Epidermal melanocyte (primary cell): ENCODE results near the gene RETSAT.
A peak's percentile ranks its signal among the peaks of the same experiment; 100 is the strongest.
"Not testable (repeated sequence)": the region's sequence is repeated elsewhere in the genome, so short reads cannot be mapped to it uniquely, and the experiment has no call there.

Experiments
- DNase-seq: peaks from one replicate; pipeline ENCODE4 v3.0.0; 2011; ENCODE audit warnings: low spot score; ENCODE audit not compliant: insufficient read length

Gene RETSAT

GRCh38 chr2:85380048-85380447 is 25.7 kb upstream of the RETSAT start:
- DNase-seq = no peak

GRCh38 chr2:85378257-85378656 is 23.9 kb upstream of the RETSAT start:
- DNase-seq = no peak

- DNase-seq = no peak
These were observed 22.8 kb upstream of the RETSAT start for GRCh38 chr2:85377083-85377482.

- DNase-seq = no peak
These were observed 22.1 kb upstream of the RETSAT start for GRCh38 chr2:85376291-85377065.

GRCh38 chr2:85371045-85371444 is 16.7 kb upstream of the RETSAT start:
- DNase-seq = no peak

- no peak for DNase-seq
These were observed 15.2 kb upstream of the RETSAT start for GRCh38 chr2:85369500-85369899.

- DNase-seq = no peak
These were observed 14.6 kb upstream of the RETSAT start for GRCh38 chr2:85368921-85369320.

GRCh38 chr2:85367180-85367579 is 12.9 kb upstream of the RETSAT start:
- no peak for DNase-seq

GRCh38 chr2:85362653-85363387 is 8.5 kb upstream of the RETSAT start:
- DNase-seq = peak; percentile 69

GRCh38 chr2:85357736-85358135 is 3.4 kb upstream of the RETSAT start:
- no peak for DNase-seq

- no peak for DNase-seq
These were observed 1.9 kb upstream of the RETSAT start for GRCh38 chr2:85356186-85356585.

- no peak for DNase-seq
These were observed 1.2 kb upstream of the RETSAT start for GRCh38 chr2:85355521-85355920.

GRCh38 chr2:85355073-85355410 is 714 bp upstream of the RETSAT start:
- DNase-seq = no peak

GRCh38 chr2:85353876-85354285 is 447 bp downstream of the RETSAT start:
- DNase-seq = no peak

GRCh38 chr2:85347599-85347998 is 6.7 kb downstream of the RETSAT start:
- no peak for DNase-seq

- DNase-seq = no peak
These were observed 9.9 kb downstream of the RETSAT start for GRCh38 chr2:85344356-85344954.

GRCh38 chr2:85343207-85343895 is 11.0 kb downstream of the RETSAT start:
- DNase-seq = not testable (repeated sequence)

GRCh38 chr2:85342156-85342555 is 12.2 kb downstream of the RETSAT start:
- DNase-seq = no peak

- DNase-seq = no peak
These were observed 12.9 kb downstream of the RETSAT start for GRCh38 chr2:85341269-85342029.

GRCh38 chr2:85340034-85340892 is 14.1 kb downstream of the RETSAT start:
- no peak for DNase-seq
